Dedifferentiated amniotic fluid mesenchymal stem cell (primary cell): ENCODE results near the gene ZP3.
"Not testable (repeated sequence)": the region's sequence is repeated elsewhere in the genome, so short reads cannot be mapped to it uniquely, and the experiment has no call there.

ENCODE experiments used
- DNase-seq: peaks from one replicate; pipeline ENCODE4 v3.0.0-alpha.2; 2016; ENCODE audit errors: extremely low spot score

Gene ZP3

DNA sequence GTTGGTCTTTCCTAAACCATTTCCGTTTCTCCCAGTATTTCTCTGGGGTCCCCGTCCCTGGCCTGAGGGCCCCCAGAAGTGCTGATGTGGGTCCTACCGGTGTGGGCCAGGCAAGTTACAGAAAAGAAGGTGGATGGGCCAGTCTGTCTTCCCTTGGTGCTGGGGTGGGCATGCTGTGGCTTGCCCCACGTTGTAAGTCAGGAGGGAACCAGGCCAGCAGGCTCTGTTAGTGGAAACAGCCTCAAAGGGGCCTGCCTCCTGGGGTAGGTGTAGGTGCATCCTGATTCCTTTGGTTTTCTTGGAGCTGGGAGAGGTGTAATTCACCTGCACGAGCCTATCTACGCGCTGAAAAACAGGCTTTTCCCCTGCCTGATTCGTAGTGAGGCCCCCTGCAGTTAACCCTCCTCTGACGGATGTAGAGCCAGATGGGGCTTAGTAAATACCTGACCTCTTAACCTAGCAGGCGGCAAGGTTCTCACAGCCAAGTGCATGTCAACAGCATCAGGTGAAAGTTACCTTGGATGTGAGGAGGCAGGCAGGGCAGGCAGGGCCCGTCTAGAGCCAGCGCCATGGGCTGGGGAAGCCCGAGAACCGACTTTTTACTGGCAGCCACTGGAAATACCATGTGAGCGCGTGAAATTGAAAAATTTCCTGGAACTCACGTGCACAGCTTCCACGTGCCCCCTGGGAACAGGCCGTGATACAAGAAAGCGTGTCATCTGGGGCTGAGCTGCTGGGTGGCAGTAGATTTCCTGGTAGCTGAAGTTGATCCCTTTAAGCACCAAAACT is 61.3 kb downstream of the ZP3 start:
- not testable (repeated sequence) for DNase-seq

DNA sequence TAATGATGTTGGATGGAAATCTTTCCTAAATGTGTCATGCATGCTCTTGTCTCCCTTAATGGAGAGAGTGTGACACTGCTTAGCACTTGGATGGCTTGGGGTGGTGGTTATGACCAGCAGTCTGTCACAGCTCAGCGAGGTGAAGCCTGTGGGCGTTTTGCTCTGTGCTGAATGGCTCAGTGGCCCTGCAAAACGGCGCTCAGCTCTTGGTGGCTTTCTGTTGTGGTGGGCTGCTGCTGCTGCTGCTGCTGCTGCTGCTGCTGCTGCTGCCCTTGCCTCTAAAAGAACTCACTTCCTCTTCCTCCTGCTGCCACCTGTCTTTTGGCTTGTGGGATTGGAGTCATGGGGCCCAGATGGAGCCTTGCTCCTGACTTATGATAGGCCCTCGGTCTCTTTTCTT is 61.9 kb downstream of the ZP3 start:
- not testable (repeated sequence) for DNase-seq

DNA sequence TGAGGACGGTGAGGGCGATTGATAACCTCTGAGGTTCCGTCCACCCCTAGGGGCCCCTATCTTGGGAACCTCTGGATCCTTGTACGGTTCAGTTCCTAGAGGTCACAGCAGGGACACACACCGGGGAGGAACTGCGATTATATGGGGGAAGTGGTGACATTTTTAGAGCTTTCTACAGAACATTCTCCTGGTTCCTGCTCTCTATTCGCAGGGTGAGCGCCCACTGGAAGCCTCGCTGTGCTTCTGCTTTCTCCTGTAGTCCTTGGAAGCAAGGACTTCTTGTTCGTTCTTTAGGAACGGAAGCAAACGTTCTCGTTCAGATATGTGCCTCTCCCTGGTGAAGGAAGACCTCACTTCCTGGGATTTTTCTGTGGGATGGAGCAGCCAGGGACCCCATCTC is 63.2 kb downstream of the ZP3 start:
- DNase-seq, result not testable (repeated sequence)
